Activated T-helper 2 cell treated with anti-CD3 and anti-CD28 coated beads, Interferon-gamma antibody, Interleukin-2, Interleukin-4, amounts not matched to agents 10 μg/mL and 5 μg/mL and 100 μg/mL, durations not matched to agents 14 hours and 24 hours and 36 hours (primary cell): Measurements from ENCODE around the gene PPP1R13B. TPM values are rescaled to one million over a fixed set of nuclear protein-coding genes. Genes with fewer than 3 reads are reported as not detected.

Experiments used
- DNase-seq: peaks from one replicate; pipeline ENCODE4 v3.0.0; 2021; ENCODE audit warnings: low spot score
- H3K27ac Mint-ChIP-seq: one replicate; pipeline ENCODE4 v1.8.0; 2021; ENCODE audit warnings: mixed read lengths
- H3K27me3 Mint-ChIP-seq: one replicate; pipeline ENCODE4 v1.8.0; 2021; ENCODE audit warnings: low read depth, mixed read lengths
- H3K36me3 Mint-ChIP-seq: one replicate; pipeline ENCODE4 v1.8.0; 2021; ENCODE audit warnings: low read depth, mixed read lengths
- H3K4me1 Mint-ChIP-seq: one replicate; pipeline ENCODE4 v1.8.0; 2021; ENCODE audit warnings: low read depth, mixed read lengths
- H3K4me3 Mint-ChIP-seq: one replicate; pipeline ENCODE4 v1.8.0; 2021; ENCODE audit warnings: low read depth, mild to moderate bottlenecking, moderate library complexity, mixed read lengths
- H3K9me3 Mint-ChIP-seq: one replicate; pipeline ENCODE4 v1.8.0; 2021; ENCODE audit warnings: mixed read lengths
- intact Hi-C: fragments of 100-400 bp; cut with micrococcal nuclease; formaldehyde crosslinking; loops from one replicate; pipeline ENCODE4 v1.15.1; 2023
- total RNA-seq: library from RNA; stranded (reverse); gene quantifications from 2 replicates; pipeline ENCODE4 v1.2.3, GENCODE V29; 2022

Gene PPP1R13B
- total RNA-seq, 1 donor from 2014 or later, result 7.8 TPM

- Mint-ChIP-seq H3K4me1 (no peaks in the 10 kb centered on the region), H3K36me3 (peaks cover 3% of the 10 kb centered on the region), H3K27me3 (no peaks in the 10 kb centered on the region), H3K9me3 (peaks cover 7% of the 10 kb centered on the region), H3K27ac (no peak overlapping the region), H3K4me3 (no peak overlapping the region)
- intact Hi-C loops, result no loop called here
- DNase-seq, result no peak
Measured at GRCh38 chr14:103767336-103767894, 80.0 kb downstream of the PPP1R13B start.

- H3K9me3 Mint-ChIP-seq, result no peaks in the 10 kb centered on the region
- no peak overlapping the region for H3K4me3 Mint-ChIP-seq
- no peak for DNase-seq
- no peaks in the 10 kb centered on the region for H3K4me1 Mint-ChIP-seq
- no peaks in the 10 kb centered on the region for H3K27me3 Mint-ChIP-seq
- intact Hi-C loops, result no loop called here
- H3K36me3 Mint-ChIP-seq, result no peaks in the 10 kb centered on the region
- no peak overlapping the region for H3K27ac Mint-ChIP-seq
Measured at GRCh38 chr14:103765526-103765925, 81.8 kb downstream of the PPP1R13B start.

GRCh38 chr14:103763730-103764488 lies 83.5 kb downstream of the PPP1R13B start:
- Mint-ChIP-seq H3K36me3 (no peaks in the 10 kb centered on the region), H3K9me3 (no peaks in the 10 kb centered on the region), H3K4me3 (no peak overlapping the region), H3K4me1 (no peaks in the 10 kb centered on the region), H3K27me3 (no peaks in the 10 kb centered on the region), H3K27ac (no peak overlapping the region)
- no peak for DNase-seq
- intact Hi-C loops, result no loop called here

GRCh38 chr14:103762541-103762940 lies 84.8 kb downstream of the PPP1R13B start:
- intact Hi-C loops, result no loop called here
- no peak overlapping the region for H3K27ac Mint-ChIP-seq
- H3K9me3 Mint-ChIP-seq, result no peaks in the 10 kb centered on the region
- no peak overlapping the region for H3K4me3 Mint-ChIP-seq
- H3K4me1 Mint-ChIP-seq, result no peaks in the 10 kb centered on the region
- no peak for DNase-seq
- H3K27me3 Mint-ChIP-seq, result no peaks in the 10 kb centered on the region
- no peaks in the 10 kb centered on the region for H3K36me3 Mint-ChIP-seq

- intact Hi-C loops, result no loop called here
- H3K36me3 Mint-ChIP-seq, result no peaks in the 10 kb centered on the region
- H3K9me3 Mint-ChIP-seq, result no peaks in the 10 kb centered on the region
- H3K27me3 Mint-ChIP-seq, result no peaks in the 10 kb centered on the region
- H3K4me1 Mint-ChIP-seq, result no peaks in the 10 kb centered on the region
- no peak overlapping the region for H3K4me3 Mint-ChIP-seq
- no peak for DNase-seq
- H3K27ac Mint-ChIP-seq, result no peak overlapping the region
Measured at GRCh38 chr14:103762036-103762435, 85.3 kb downstream of the PPP1R13B start.

GRCh38 chr14:103758059-103758776 lies 89.2 kb downstream of the PPP1R13B start:
- Mint-ChIP-seq H3K4me3 (no peak overlapping the region), H3K36me3 (no peaks in the 10 kb centered on the region), H3K9me3 (no peaks in the 10 kb centered on the region), H3K27ac (no peak overlapping the region), H3K4me1 (no peaks in the 10 kb centered on the region), H3K27me3 (no peaks in the 10 kb centered on the region)
- DNase-seq, result no peak
- intact Hi-C loops, result no loop called here

GRCh38 chr14:103755060-103755459 lies 92.3 kb downstream of the PPP1R13B start:
- intact Hi-C loops, result no loop called here
- Mint-ChIP-seq H3K9me3 (no peaks in the 10 kb centered on the region), H3K4me1 (no peaks in the 10 kb centered on the region), H3K27ac (no peak overlapping the region), H3K4me3 (no peak overlapping the region), H3K36me3 (no peaks in the 10 kb centered on the region), H3K27me3 (no peaks in the 10 kb centered on the region)
- no peak for DNase-seq

GRCh38 chr14:103753774-103754173 lies 93.6 kb downstream of the PPP1R13B start:
- DNase-seq, result no peak
- H3K27ac Mint-ChIP-seq, result no peak overlapping the region
- intact Hi-C loops, result no loop called here

GRCh38 chr14:103749860-103750259 lies 97.5 kb downstream of the PPP1R13B start:
- Mint-ChIP-seq H3K27ac (no peak overlapping the region), H3K4me3 (no peak overlapping the region), H3K36me3 (no peaks in the 10 kb centered on the region), H3K27me3 (no peaks in the 10 kb centered on the region), H3K9me3 (no peaks in the 10 kb centered on the region), H3K4me1 (peaks cover 6% of the 10 kb centered on the region)
- intact Hi-C loops, result no loop called here
- DNase-seq, result no peak

More at GRCh38 chr14:103753774-103754173, 93.6 kb downstream of the PPP1R13B start:
- no peaks in the 10 kb centered on the region for H3K36me3 Mint-ChIP-seq
- no peaks in the 10 kb centered on the region for H3K27me3 Mint-ChIP-seq
- H3K4me3 Mint-ChIP-seq, result no peak overlapping the region
- H3K9me3 Mint-ChIP-seq, result no peaks in the 10 kb centered on the region
- no peaks in the 10 kb centered on the region for H3K4me1 Mint-ChIP-seq

GRCh38 chr14:103749452-103749851 lies 97.9 kb downstream of the PPP1R13B start:
- no peak for DNase-seq
- intact Hi-C loops, result no loop called here
- Mint-ChIP-seq H3K4me3 (no peak overlapping the region), H3K4me1 (peaks cover 6% of the 10 kb centered on the region), H3K27ac (no peak overlapping the region), H3K27me3 (no peaks in the 10 kb centered on the region), H3K36me3 (no peaks in the 10 kb centered on the region), H3K9me3 (no peaks in the 10 kb centered on the region)

GRCh38 chr14:103748534-103748857 lies 98.9 kb downstream of the PPP1R13B start:
- H3K4me1 Mint-ChIP-seq, result peaks cover 6% of the 10 kb centered on the region
- no peak overlapping the region for H3K27ac Mint-ChIP-seq
- no peaks in the 10 kb centered on the region for H3K36me3 Mint-ChIP-seq
- no peak for DNase-seq
- intact Hi-C loops, result no loop called here
- no peaks in the 10 kb centered on the region for H3K27me3 Mint-ChIP-seq
- H3K4me3 Mint-ChIP-seq, result no peak overlapping the region
- no peaks in the 10 kb centered on the region for H3K9me3 Mint-ChIP-seq

- Mint-ChIP-seq H3K36me3 (no peaks in the 10 kb centered on the region), H3K27ac (no peak overlapping the region), H3K4me3 (no peak overlapping the region), H3K27me3 (no peaks in the 10 kb centered on the region), H3K4me1 (peaks cover 6% of the 10 kb centered on the region), H3K9me3 (no peaks in the 10 kb centered on the region)
- no peak for DNase-seq
- intact Hi-C loops, result no loop called here
Measured at GRCh38 chr14:103746701-103747100, 100.7 kb downstream of the PPP1R13B start.

- H3K27ac Mint-ChIP-seq, result no peak overlapping the region
- H3K36me3 Mint-ChIP-seq, result no peaks in the 10 kb centered on the region
- H3K4me3 Mint-ChIP-seq, result no peak overlapping the region
- intact Hi-C loops, result no loop called here
- no peaks in the 10 kb centered on the region for H3K27me3 Mint-ChIP-seq
- peaks cover 6% of the 10 kb centered on the region for H3K4me1 Mint-ChIP-seq
- H3K9me3 Mint-ChIP-seq, result no peaks in the 10 kb centered on the region
- no peak for DNase-seq
Measured at GRCh38 chr14:103745424-103745823, 102.0 kb downstream of the PPP1R13B start.
